GM10266 (cell line): ENCODE measurements around the gene RASA2.

ENCODE experiments used
- DNase-seq: peaks from one replicate; pipeline ENCODE4 v3.0.0; 2012; ENCODE audit errors: extremely low spot score
- TF ChIP-seq, protein P1 (sequence below): IDR thresholded peaks from 2 replicates; pipeline ENCODE4 v1.5.1; 2012; ENCODE audit warnings: mild to moderate bottlenecking, low read depth; ENCODE audit not compliant: control insufficient read depth, insufficient read depth; ENCODE audit errors: missing control alignments

The RASA2 gene

DNA sequence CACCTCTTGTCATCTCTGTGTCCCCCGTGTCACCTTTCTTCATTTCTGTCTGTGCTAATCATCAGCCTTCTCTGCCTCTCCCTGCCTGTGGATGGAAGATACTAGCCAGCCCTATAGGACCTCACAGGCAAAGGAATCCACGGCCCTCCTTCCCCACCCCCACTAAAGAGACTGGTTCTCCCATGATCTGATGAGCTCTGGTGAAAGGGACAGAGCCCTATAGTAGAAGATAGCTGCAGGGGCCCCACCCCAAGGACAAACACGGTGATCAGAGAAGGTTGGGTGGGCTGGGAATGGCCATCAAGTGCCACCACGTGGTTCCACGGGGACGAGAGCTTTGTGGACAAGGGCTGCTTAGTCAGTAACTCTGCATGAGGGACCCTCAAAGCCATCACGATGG is 27.8 kb upstream of the RASA2 start:
- no peak for DNase-seq
- TF ChIP-seq, protein P1, sequence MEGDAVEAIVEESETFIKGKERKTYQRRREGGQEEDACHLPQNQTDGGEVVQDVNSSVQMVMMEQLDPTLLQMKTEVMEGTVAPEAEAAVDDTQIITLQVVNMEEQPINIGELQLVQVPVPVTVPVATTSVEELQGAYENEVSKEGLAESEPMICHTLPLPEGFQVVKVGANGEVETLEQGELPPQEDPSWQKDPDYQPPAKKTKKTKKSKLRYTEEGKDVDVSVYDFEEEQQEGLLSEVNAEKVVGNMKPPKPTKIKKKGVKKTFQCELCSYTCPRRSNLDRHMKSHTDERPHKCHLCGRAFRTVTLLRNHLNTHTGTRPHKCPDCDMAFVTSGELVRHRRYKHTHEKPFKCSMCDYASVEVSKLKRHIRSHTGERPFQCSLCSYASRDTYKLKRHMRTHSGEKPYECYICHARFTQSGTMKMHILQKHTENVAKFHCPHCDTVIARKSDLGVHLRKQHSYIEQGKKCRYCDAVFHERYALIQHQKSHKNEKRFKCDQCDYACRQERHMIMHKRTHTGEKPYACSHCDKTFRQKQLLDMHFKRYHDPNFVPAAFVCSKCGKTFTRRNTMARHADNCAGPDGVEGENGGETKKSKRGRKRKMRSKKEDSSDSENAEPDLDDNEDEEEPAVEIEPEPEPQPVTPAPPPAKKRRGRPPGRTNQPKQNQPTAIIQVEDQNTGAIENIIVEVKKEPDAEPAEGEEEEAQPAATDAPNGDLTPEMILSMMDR = no peak

DNA sequence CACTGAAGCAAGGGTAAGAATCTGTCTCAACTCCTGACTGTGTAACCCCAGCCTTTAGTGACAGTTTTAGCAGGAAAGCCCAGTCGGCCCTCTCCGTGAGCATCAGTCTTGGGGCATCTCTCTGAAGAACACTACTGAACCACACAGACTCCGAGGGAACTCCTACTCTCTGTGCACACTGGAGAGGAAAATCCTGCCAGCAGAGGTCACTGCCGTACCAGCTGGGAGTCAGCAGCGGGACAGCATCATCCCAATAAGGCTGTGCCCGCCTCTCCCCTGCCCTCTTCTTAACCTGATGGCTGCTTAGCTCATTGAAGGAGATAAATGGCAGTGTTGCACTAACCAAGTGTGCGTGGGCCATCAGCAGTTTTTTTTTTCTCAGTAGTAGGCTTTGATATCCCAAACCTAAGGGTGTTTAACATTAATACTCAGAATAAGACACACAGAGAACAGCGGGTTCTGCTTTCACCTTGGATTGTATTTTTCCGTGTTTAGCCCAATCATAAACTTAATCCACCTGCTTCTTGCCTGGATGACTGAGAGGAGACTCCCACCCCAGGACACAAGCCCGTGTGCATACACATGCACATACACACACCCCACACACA is 26.6 kb upstream of the RASA2 start:
- TF ChIP-seq, protein P1 = peak; percentile 90
- DNase-seq = peak; percentile 76

DNA sequence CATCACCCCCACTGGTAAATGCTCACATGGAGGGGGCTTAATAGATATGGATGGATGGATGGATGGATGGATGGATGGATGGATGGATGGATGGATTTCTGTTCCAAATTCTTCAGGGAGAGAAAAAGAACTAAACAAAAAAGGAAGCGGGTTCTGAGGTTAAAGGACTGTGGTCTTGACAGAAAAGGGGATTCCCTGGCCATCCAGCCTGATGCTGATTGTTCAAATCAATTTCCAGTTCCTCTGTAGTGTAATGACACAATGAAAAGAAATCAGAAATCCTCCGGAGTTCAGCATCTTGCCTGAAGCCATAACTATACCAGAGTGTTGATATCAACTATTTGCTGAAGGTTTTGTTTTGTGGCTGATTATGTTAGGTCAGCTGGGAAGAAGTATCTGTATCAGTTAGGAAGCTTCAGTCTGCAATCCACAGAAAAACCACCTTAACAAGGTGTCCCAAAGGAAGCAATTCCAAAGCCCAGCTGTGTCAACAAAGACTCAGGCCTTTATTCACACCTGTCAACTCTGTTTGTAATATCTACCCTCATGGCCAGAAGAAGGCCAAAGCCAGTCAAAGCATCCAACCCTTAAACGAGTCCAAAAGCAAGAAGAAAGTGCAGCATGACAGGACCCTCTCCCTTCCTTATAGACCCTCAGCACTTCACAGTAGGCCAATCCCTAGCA is 24.5 kb upstream of the RASA2 start:
- TF ChIP-seq, protein P1 = no peak
- DNase-seq = no peak

DNA sequence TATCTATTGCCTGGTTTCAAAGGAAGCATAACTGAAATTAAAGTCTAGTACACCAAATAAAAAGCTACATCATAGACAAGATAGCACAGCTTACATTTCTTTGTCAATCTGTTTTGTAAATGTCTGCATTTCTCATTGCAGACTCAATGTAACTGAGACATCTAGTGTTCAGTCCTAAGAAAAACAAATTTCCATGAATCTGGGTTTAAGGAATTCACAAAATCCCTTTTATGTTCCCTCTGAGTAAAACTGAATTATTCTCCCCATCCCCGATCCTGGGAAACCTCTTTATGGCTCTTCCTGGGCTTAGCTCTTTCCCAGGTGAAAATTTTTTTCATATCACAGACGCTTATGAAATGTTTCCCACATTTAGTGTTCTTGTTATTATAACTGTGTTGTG is 21.6 kb upstream of the RASA2 start:
- TF ChIP-seq, protein P1 = no peak
- DNase-seq = no peak

DNA sequence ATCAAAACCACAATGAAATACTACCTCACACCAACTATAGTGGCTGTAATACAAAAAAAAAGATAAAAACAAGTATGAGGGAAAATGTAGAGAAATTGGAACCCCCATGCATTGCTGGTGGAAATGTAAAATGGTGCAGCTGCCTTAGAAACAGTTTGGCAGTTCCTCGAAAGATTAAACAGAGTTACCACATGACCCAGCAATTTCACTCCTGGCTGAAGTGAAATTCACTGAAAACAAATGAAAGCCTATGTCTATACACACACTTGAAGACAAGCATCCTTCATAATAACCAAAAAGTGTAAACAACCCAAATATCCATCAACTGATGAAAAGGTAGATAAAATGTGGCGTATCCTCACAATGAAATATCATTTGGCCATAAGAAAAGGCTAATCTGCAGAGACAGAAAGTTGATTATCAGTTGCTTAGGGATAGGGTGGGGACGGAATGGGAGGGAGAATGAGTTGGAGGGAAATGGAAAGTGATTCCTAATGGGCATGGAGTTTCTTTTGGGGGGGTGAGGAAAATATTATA is 20.1 kb upstream of the RASA2 start:
- TF ChIP-seq, protein P1 = no peak
- DNase-seq = no peak

DNA sequence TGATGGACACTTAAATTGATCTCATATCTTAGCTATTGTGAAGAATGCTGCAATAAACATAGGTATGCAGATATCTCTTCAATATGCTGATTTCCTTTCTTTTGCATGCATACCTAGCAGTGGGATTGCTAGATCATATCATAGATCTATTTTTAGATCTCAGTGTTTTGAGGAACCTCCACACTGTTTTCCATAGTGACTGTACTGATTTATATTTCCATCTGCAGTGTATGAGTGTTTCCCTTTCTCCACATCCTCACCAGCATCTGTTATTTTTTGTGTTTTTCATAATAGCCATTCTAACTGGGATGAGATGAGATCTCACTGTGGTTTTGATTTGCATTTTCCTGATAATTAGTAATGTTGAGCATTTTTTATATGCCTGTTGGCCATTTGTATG is 17.1 kb upstream of the RASA2 start:
- TF ChIP-seq, protein P1 = no peak

DNA sequence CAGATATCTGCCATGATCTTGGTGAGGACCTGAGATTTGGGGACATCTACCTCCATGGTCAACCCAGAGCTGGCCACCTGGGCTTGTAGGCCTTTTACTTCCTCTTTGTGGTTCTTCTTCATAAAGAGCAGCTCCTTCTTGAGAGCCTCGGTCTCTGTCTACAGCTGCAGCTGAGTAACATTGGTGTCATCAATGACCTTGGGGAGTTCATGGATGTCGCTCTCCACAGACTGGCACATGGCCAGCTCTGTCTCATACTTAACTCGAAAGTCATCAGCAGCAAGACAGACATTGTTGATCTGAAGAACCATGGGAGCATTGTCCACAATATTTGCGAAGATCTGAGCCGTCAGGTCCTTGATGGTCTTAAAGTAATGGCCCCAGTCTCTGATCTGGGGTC is 15.7 kb upstream of the RASA2 start:
- no peak for DNase-seq
- TF ChIP-seq, protein P1 = no peak

More for the DNA sequence above, 17.1 kb upstream of the RASA2 start:
- DNase-seq = no peak
